22Rv1 (cell line): ENCODE measurements around the gene NOL9.

Experiments used
- ZFX ChIP-seq: fragments of 450-650 bp; IDR thresholded peaks from 2 replicates; pipeline ENCODE4 v1.6.1; 2017; ENCODE audit warnings: antibody characterized with exemption, borderline replicate concordance
- TF ChIP-seq, protein P1 (sequence below): fragments of 450-650 bp; IDR thresholded peaks from 2 replicates; pipeline ENCODE4 v1.5.1; 2017; ENCODE audit warnings: mild to moderate bottlenecking

DNA sequence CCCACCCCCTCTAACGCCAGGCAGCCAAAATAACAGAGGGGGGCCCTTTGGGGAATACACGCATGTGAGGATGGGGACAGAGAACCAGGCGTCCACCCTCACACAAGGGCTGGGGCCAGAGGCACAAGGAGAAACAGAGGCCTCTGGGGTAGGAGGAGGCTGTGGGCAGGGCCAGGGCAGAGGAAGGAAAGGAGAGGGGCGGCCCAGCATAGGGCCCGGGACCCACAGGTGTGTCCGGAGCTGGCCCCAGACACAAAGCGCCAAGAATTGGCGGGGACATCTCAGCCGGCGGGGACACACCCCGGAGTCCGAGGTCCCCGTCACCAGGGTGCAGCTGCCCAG lies 69.5 kb downstream of the NOL9 start:
- TF ChIP-seq, protein P1, sequence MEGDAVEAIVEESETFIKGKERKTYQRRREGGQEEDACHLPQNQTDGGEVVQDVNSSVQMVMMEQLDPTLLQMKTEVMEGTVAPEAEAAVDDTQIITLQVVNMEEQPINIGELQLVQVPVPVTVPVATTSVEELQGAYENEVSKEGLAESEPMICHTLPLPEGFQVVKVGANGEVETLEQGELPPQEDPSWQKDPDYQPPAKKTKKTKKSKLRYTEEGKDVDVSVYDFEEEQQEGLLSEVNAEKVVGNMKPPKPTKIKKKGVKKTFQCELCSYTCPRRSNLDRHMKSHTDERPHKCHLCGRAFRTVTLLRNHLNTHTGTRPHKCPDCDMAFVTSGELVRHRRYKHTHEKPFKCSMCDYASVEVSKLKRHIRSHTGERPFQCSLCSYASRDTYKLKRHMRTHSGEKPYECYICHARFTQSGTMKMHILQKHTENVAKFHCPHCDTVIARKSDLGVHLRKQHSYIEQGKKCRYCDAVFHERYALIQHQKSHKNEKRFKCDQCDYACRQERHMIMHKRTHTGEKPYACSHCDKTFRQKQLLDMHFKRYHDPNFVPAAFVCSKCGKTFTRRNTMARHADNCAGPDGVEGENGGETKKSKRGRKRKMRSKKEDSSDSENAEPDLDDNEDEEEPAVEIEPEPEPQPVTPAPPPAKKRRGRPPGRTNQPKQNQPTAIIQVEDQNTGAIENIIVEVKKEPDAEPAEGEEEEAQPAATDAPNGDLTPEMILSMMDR: no peak
- no peak for TF ChIP-seq ZFX
